Stimulated activated naive CD8-positive, alpha-beta T cell treated with anti-CD3 and anti-CD28 coated beads, Interleukin-15, Interleukin-2, amounts not matched to agents 100 ng/mL and 50 ng/mL, for 24 hours (primary cell): ENCODE results near the gene ADAM22.
"Not testable (repeated sequence)": the region's sequence is repeated elsewhere in the genome, so short reads cannot be mapped to it uniquely, and the experiment has no call there.

ENCODE experiments used
- H3K27ac Mint-ChIP-seq: one replicate; pipeline ENCODE4 v1.8.0; 2021; ENCODE audit warnings: mild to moderate bottlenecking, mixed read lengths
- H3K27me3 Mint-ChIP-seq: one replicate; pipeline ENCODE4 v1.8.0; 2021; ENCODE audit warnings: mixed read lengths
- H3K36me3 Mint-ChIP-seq: one replicate; pipeline ENCODE4 v1.8.0; 2021; ENCODE audit warnings: low read depth, mixed read lengths
- H3K4me1 Mint-ChIP-seq: one replicate; pipeline ENCODE4 v1.8.0; 2021; ENCODE audit warnings: low read depth, mixed read lengths
- H3K4me3 Mint-ChIP-seq: one replicate; pipeline ENCODE4 v1.8.0; 2021; ENCODE audit warnings: mild to moderate bottlenecking, mixed read lengths
- H3K9me3 Mint-ChIP-seq: one replicate; pipeline ENCODE4 v1.8.0; 2021; ENCODE audit warnings: mixed read lengths

The ADAM22 gene

GRCh38 chr7:88132725-88133124 is 198.7 kb downstream of the ADAM22 start:
- Mint-ChIP-seq H3K9me3 (no peaks in the 10 kb centered on the region), H3K36me3 (no peaks in the 10 kb centered on the region), H3K27ac (no peak overlapping the region), H3K27me3 (no peaks in the 10 kb centered on the region), H3K4me3 (no peak overlapping the region), H3K4me1 (no peaks in the 10 kb centered on the region)

GRCh38 chr7:88140947-88141346 is 206.9 kb downstream of the ADAM22 start:
- no peak overlapping the region for H3K4me3 Mint-ChIP-seq
- H3K9me3 Mint-ChIP-seq = peaks cover 4% of the 10 kb centered on the region
- H3K4me1 Mint-ChIP-seq = no peaks in the 10 kb centered on the region
- no peak overlapping the region for H3K27ac Mint-ChIP-seq
- no peaks in the 10 kb centered on the region for H3K27me3 Mint-ChIP-seq
- H3K36me3 Mint-ChIP-seq = no peaks in the 10 kb centered on the region

- Mint-ChIP-seq H3K9me3 (peaks cover 4% of the 10 kb centered on the region), H3K36me3 (no peaks in the 10 kb centered on the region), H3K4me3 (no peak overlapping the region), H3K27ac (no peak overlapping the region), H3K4me1 (no peaks in the 10 kb centered on the region), H3K27me3 (no peaks in the 10 kb centered on the region)
Measured at GRCh38 chr7:88141479-88141878, 207.4 kb downstream of the ADAM22 start.

- Mint-ChIP-seq H3K27me3 (no peaks in the 10 kb centered on the region), H3K4me3 (no peak overlapping the region), H3K4me1 (no peaks in the 10 kb centered on the region), H3K27ac (no peak overlapping the region), H3K9me3 (peaks cover 4% of the 10 kb centered on the region), H3K36me3 (no peaks in the 10 kb centered on the region)
Measured at GRCh38 chr7:88141953-88142352, 207.9 kb downstream of the ADAM22 start.

DNA sequence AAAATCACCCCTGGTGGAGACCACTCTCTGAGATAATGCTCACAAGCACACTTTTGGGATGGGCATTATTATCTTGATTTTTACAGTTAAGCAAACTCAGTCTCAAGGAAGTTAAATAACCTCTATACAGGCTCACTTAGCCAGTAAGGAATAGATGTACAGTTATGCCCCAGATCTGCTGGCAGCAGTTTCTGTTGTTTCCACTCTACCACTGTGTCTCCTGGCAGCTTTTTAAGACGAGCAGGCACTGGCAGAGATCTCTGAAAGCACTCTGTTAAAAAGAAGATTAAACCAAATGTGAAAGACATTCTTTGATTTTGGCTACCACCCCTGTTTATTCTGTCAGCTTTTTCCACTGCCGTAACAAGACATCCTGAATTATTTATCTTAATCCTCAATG is 212.6 kb downstream of the ADAM22 start:
- Mint-ChIP-seq H3K27me3 (no peaks in the 10 kb centered on the region), H3K4me3 (no peak overlapping the region), H3K9me3 (no peaks in the 10 kb centered on the region), H3K27ac (no peak overlapping the region), H3K36me3 (peaks cover 10% of the 10 kb centered on the region), H3K4me1 (no peaks in the 10 kb centered on the region)

DNA sequence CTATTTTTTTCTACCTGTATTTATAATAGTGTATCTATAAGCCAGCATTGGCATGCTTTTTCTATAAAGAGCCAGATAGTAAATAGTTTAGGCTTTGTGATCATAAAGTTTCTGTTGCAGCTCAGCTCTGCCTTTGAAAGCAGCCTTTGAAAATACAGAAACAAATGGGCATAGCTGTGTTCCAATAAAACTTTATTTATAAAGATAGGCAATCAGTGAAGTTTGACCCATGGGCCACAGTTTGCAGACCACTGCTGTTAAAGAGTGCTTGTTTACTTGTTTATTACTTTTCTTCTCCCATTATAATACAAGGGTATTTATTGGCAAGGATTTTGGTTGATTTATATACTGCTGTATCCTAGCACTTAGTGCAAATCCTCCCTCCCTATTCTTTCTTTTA is 213.3 kb downstream of the ADAM22 start:
- Mint-ChIP-seq H3K27ac (no peak overlapping the region), H3K9me3 (no peaks in the 10 kb centered on the region), H3K4me3 (no peak overlapping the region), H3K36me3 (peaks cover 10% of the 10 kb centered on the region), H3K27me3 (no peaks in the 10 kb centered on the region), H3K4me1 (no peaks in the 10 kb centered on the region)

DNA sequence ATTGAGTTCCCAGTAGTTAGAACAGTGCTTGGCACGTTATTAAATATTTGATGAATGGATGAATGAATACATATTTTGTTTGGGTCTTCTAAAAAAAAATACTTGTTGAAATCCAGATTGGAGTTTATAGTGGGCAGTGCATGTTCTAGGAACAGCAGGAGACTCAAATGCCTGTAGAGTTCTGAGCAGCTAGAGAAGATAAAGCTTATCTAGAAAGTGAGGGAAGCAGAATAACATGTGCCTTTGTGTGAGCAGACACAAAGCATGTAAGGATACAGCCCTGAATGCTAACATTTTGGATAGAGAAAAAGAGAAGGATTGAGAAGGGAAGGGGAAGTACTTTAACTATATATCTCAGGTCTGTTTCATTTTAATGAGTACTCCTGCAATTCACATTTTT is 213.9 kb downstream of the ADAM22 start:
- Mint-ChIP-seq H3K36me3 (peaks cover 13% of the 10 kb centered on the region), H3K27me3 (no peaks in the 10 kb centered on the region), H3K4me3 (no peak overlapping the region), H3K9me3 (no peaks in the 10 kb centered on the region), H3K4me1 (no peaks in the 10 kb centered on the region), H3K27ac (no peak overlapping the region)

DNA sequence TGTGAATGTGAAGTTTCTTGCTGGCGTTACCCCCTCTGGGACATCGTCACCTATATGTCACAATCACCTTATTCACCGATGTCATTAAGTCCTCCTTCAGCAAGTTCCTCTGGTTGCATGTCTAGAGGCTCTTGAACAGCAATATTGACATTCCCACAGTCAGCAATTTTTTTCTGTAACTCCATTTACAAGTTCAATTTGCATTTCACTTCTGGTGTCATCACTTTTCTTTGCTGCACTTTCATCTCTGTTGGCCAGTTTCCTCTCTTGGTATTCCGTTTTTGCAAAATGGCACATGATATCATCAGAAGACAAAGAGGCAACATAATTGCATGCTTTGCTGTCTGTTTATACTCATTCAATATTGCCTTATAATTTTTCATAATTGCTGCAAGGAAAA is 216.0 kb downstream of the ADAM22 start:
- Mint-ChIP-seq H3K4me3 (no peak overlapping the region), H3K9me3 (no peaks in the 10 kb centered on the region), H3K36me3 (peaks cover 26% of the 10 kb centered on the region), H3K27ac (no peak overlapping the region), H3K4me1 (no peaks in the 10 kb centered on the region), H3K27me3 (no peaks in the 10 kb centered on the region)

- Mint-ChIP-seq H3K27ac (no peak overlapping the region), H3K36me3 (peaks cover 27% of the 10 kb centered on the region), H3K4me3 (no peak overlapping the region), H3K4me1 (no peaks in the 10 kb centered on the region), H3K9me3 (peaks cover 3% of the 10 kb centered on the region), H3K27me3 (no peaks in the 10 kb centered on the region)
Measured at GRCh38 chr7:88151119-88151790, 217.2 kb downstream of the ADAM22 start.

GRCh38 chr7:88153378-88153777 is 219.3 kb downstream of the ADAM22 start:
- Mint-ChIP-seq H3K27ac (no peak overlapping the region), H3K36me3 (peaks cover 41% of the 10 kb centered on the region), H3K9me3 (peaks cover 22% of the 10 kb centered on the region), H3K27me3 (no peaks in the 10 kb centered on the region), H3K4me3 (no peak overlapping the region), H3K4me1 (no peaks in the 10 kb centered on the region)

DNA sequence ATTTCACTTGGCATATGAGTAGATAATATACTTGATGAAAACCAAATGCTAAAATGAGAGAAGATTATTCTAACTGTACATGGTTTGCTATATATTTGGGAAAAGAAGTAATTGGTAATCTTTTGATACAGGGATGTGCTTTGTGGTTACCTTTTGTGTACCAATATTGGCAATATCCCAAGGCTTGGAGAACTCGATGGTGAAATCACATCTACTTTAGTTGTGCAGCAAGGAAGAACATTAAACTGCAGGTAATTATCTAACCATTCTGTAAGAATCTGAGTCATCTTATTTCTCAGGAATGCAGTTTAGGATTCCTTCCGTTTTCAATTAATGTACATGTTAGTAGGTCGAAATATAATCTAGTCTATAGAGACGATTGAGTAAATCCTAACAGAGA is 221.7 kb downstream of the ADAM22 start:
- H3K4me3 Mint-ChIP-seq = no peak overlapping the region
- H3K4me1 Mint-ChIP-seq = no peaks in the 10 kb centered on the region
- H3K27me3 Mint-ChIP-seq = no peaks in the 10 kb centered on the region
- peaks cover 45% of the 10 kb centered on the region for H3K36me3 Mint-ChIP-seq
- no peak overlapping the region for H3K27ac Mint-ChIP-seq
- H3K9me3 Mint-ChIP-seq = peaks cover 29% of the 10 kb centered on the region

DNA sequence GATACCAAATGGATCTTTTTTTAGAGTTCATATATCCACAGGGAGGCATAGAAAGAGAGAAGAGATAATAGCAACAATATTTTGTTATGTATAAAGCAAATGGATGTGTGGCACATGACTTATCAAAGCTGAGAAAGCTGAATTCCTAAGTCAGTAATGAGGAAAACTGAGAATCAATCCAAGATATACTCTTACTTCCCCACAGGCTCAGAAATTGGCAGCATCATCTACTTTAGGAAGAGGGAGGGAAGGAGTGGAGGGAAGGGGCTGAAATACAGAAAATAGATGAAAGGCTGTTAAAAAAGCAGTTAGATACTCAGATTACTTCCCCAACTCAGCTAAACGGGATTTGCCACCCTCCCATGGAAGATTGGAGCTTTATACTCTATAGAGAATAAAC is 222.3 kb downstream of the ADAM22 start:
- no peaks in the 10 kb centered on the region for H3K27me3 Mint-ChIP-seq
- H3K4me1 Mint-ChIP-seq = no peaks in the 10 kb centered on the region
- H3K4me3 Mint-ChIP-seq = no peak overlapping the region
- peaks cover 30% of the 10 kb centered on the region for H3K9me3 Mint-ChIP-seq
- no peak overlapping the region for H3K27ac Mint-ChIP-seq
- peaks cover 40% of the 10 kb centered on the region for H3K36me3 Mint-ChIP-seq

GRCh38 chr7:88159741-88160140 is 225.7 kb downstream of the ADAM22 start:
- H3K27ac Mint-ChIP-seq, H3K27me3 Mint-ChIP-seq, H3K4me1 Mint-ChIP-seq, H3K4me3 Mint-ChIP-seq: not testable (repeated sequence)
- peaks cover 34% of the 10 kb centered on the region for H3K9me3 Mint-ChIP-seq
- H3K36me3 Mint-ChIP-seq = peaks cover 24% of the 10 kb centered on the region

- Mint-ChIP-seq H3K9me3 (peaks cover 4% of the 10 kb centered on the region), H3K4me1 (no peaks in the 10 kb centered on the region), H3K4me3 (no peak overlapping the region), H3K36me3 (no peaks in the 10 kb centered on the region), H3K27me3 (no peaks in the 10 kb centered on the region), H3K27ac (no peak overlapping the region)
Measured at GRCh38 chr7:88165697-88166096, 231.6 kb downstream of the ADAM22 start.

- H3K4me3 Mint-ChIP-seq = no peak overlapping the region
- H3K4me1 Mint-ChIP-seq = no peaks in the 10 kb centered on the region
- no peaks in the 10 kb centered on the region for H3K36me3 Mint-ChIP-seq
- no peaks in the 10 kb centered on the region for H3K27me3 Mint-ChIP-seq
- no peaks in the 10 kb centered on the region for H3K9me3 Mint-ChIP-seq
- no peak overlapping the region for H3K27ac Mint-ChIP-seq
Measured at GRCh38 chr7:88167223-88167622, 233.2 kb downstream of the ADAM22 start.

DNA sequence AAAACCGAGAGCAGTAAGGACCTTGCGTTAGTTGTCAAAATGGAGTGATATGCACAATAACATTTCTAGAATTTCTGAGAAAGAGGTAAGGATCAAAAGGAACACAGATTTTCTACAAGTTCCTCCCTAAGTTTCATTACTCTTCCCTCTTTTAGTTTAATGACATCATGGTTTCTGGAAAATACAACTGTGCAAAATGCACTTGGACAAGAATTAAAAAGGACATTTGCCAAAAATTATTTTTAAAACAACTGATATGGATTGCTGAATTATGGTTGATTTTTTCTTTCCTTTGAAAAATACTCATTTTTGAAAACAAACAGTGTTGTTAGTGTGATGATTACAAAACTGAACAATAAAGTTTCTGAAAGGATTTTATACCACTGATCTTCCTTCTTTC is 233.7 kb downstream of the ADAM22 start:
- H3K27ac Mint-ChIP-seq = no peak overlapping the region
- no peak overlapping the region for H3K4me3 Mint-ChIP-seq
- H3K9me3 Mint-ChIP-seq = no peaks in the 10 kb centered on the region
- no peaks in the 10 kb centered on the region for H3K27me3 Mint-ChIP-seq
- H3K4me1 Mint-ChIP-seq = no peaks in the 10 kb centered on the region
- H3K36me3 Mint-ChIP-seq = no peaks in the 10 kb centered on the region
